Lower lobe of right lung (tissue), 2 donors: Measurements from ENCODE around the gene SLC6A6. TPM values are rescaled to one million over a fixed set of nuclear protein-coding genes. Genes with fewer than 3 reads are reported as not detected.

Source experiments
- ATAC-seq, 2 donors: fragments of 200-7000 bp; cut with Tn5 transposase; one replicate each; pipeline ENCODE4 v1.9.1; 2020 to 2022; ENCODE audit warnings: mild to moderate bottlenecking in 2 of 2, moderate library complexity in 2 of 2
- DNase-seq: peaks from one replicate; pipeline ENCODE4 v3.0.0-alpha.2; 2020
- H3K27ac ChIP-seq: fragments of 200-600 bp; one replicate; pipeline ENCODE4 v1.8.0; 2022
- H3K27me3 ChIP-seq: fragments of 200-600 bp; one replicate; pipeline ENCODE4 v1.8.0; 2022; ENCODE audit warnings: low read depth
- H3K36me3 ChIP-seq: fragments of 200-600 bp; one replicate; pipeline ENCODE4 v1.8.0; 2022; ENCODE audit warnings: mild to moderate bottlenecking
- H3K4me1 ChIP-seq: fragments of 200-600 bp; one replicate; pipeline ENCODE4 v1.8.0; 2022
- H3K4me3 ChIP-seq: fragments of 200-600 bp; one replicate; pipeline ENCODE4 v1.8.0; 2022; ENCODE audit warnings: mild to moderate bottlenecking
- H3K9me3 ChIP-seq: fragments of 200-600 bp; one replicate; pipeline ENCODE4 v1.8.0; 2022
- CTCF ChIP-seq: fragments of 200-600 bp; IDR thresholded peaks from one replicate; pipeline ENCODE4 v1.8.0; 2022; ENCODE audit warnings: antibody characterized with exemption, mild to moderate bottlenecking
- intact Hi-C: fragments of 100-400 bp; cut with DNase I; formaldehyde crosslinking; loops from one replicate; pipeline ENCODE4 v1.11.0; 2022
- total RNA-seq: library from RNA; stranded (reverse); fragmentation: NEBNext Ultra II Directional; extraction: Animal tissue kit (Norgen Biotek cat#: 25700); gene quantifications from one replicate; pipeline ENCODE4 v1.2.1, GENCODE V29; 2021
- donor health status: DM: no; HTN: yes; CAD: no; lungs with severe emphysema.

Gene SLC6A6
- total RNA-seq, 1 donor from 2014 or later = 84.0 TPM

GRCh38 chr3:14459384-14459783 lies 57.0 kb downstream of the SLC6A6 start:
- Histone ChIP-seq H3K27ac (no peak overlapping the region), H3K9me3 (no peaks in the 10 kb centered on the region), H3K4me1 (peaks cover 39% of the 10 kb centered on the region), H3K36me3 (peaks cover 77% of the 10 kb centered on the region), H3K27me3 (no peaks in the 10 kb centered on the region), H3K4me3 (no peak overlapping the region)
- intact Hi-C loops = no loop called here
- DNase-seq (no peak), ATAC-seq (no peak)
- no peak for TF ChIP-seq CTCF

GRCh38 chr3:14459787-14460186 lies 57.4 kb downstream of the SLC6A6 start:
- H3K27me3 ChIP-seq = no peaks in the 10 kb centered on the region
- no peak for ATAC-seq
- H3K27ac ChIP-seq = no peak overlapping the region
- intact Hi-C loops = no loop called here
- TF ChIP-seq CTCF = no peak
- H3K4me1 ChIP-seq = peaks cover 35% of the 10 kb centered on the region
- H3K4me3 ChIP-seq = no peak overlapping the region
- peaks cover 76% of the 10 kb centered on the region for H3K36me3 ChIP-seq
- H3K9me3 ChIP-seq = no peaks in the 10 kb centered on the region
- DNase-seq = no peak

GRCh38 chr3:14460342-14461005 lies 58.1 kb downstream of the SLC6A6 start:
- no peak overlapping the region for H3K4me3 ChIP-seq
- intact Hi-C loops = no loop called here
- TF ChIP-seq CTCF = no peak
- peaks cover 34% of the 10 kb centered on the region for H3K4me1 ChIP-seq
- H3K36me3 ChIP-seq = peaks cover 76% of the 10 kb centered on the region
- DNase-seq = no peak
- H3K9me3 ChIP-seq = no peaks in the 10 kb centered on the region
- no peaks in the 10 kb centered on the region for H3K27me3 ChIP-seq
- peak; percentile 45 to 71 for ATAC-seq
- peak overlapping the region; percentile 33 for H3K27ac ChIP-seq

GRCh38 chr3:14461006-14461747 lies 58.8 kb downstream of the SLC6A6 start:
- H3K4me3 ChIP-seq = no peak overlapping the region
- no peak for TF ChIP-seq CTCF
- H3K27me3 ChIP-seq = no peaks in the 10 kb centered on the region
- intact Hi-C loops = no loop called here
- DNase-seq (no peak), ATAC-seq (no peak)
- peak overlapping the region; percentile 33 for H3K27ac ChIP-seq
- H3K36me3 ChIP-seq = peaks cover 79% of the 10 kb centered on the region
- peaks cover 34% of the 10 kb centered on the region for H3K4me1 ChIP-seq
- no peaks in the 10 kb centered on the region for H3K9me3 ChIP-seq

GRCh38 chr3:14461748-14462324 lies 59.4 kb downstream of the SLC6A6 start:
- peaks cover 34% of the 10 kb centered on the region for H3K4me1 ChIP-seq
- H3K4me3 ChIP-seq = no peak overlapping the region
- intact Hi-C loops = no loop called here
- TF ChIP-seq CTCF = peak; percentile 55
- peak overlapping the region; percentile 14 for H3K27ac ChIP-seq
- H3K27me3 ChIP-seq = no peaks in the 10 kb centered on the region
- peaks cover 86% of the 10 kb centered on the region for H3K36me3 ChIP-seq
- DNase-seq = no peak
- ATAC-seq = peak; percentile 39 to 58
- no peaks in the 10 kb centered on the region for H3K9me3 ChIP-seq
